BLaER1 (cell line): ENCODE data around the gene RPL28.

Experiments used
- H3K27ac ChIP-seq: shearing (Covaris generic); formaldehyde crosslinking; 2 replicates; pipeline ENCODE4 v1.8.1; 2022
- H3K27me3 ChIP-seq: shearing (Covaris generic); formaldehyde crosslinking; 2 replicates; pipeline ENCODE4 v1.8.1; 2022
- H3K36me3 ChIP-seq: shearing (Covaris generic); formaldehyde crosslinking; 2 replicates; pipeline ENCODE4 v1.8.1; 2022
- H3K4me1 ChIP-seq: shearing (Covaris generic); formaldehyde crosslinking; 2 replicates; pipeline ENCODE4 v1.8.1; 2022
- H3K4me2 ChIP-seq: shearing (Covaris generic); formaldehyde crosslinking; 2 replicates; pipeline ENCODE4 v1.8.1; 2022
- H3K4me3 ChIP-seq: shearing (Covaris generic); formaldehyde crosslinking; 2 replicates; pipeline ENCODE4 v1.8.1; 2022
- H3K9ac ChIP-seq: shearing (Covaris generic); formaldehyde crosslinking; 2 replicates; pipeline ENCODE4 v1.8.1; 2022
- H3K9me3 ChIP-seq: shearing (Covaris generic); formaldehyde crosslinking; 2 replicates; pipeline ENCODE4 v1.8.1; 2022
- H4K20me1 ChIP-seq: shearing (Covaris generic); formaldehyde crosslinking; 2 replicates; pipeline ENCODE4 v1.8.1; 2022
- Cebpa-rat ChIP-seq: shearing (Covaris generic); IDR thresholded peaks from 2 replicates; pipeline ENCODE4 v1.8.1; 2022

Gene RPL28

GRCh38 chr19:55362990-55363716 lies 22.6 kb upstream of the RPL28 start, which contains the start of gene GARIN5B:
TSS of gene GARIN5B (minus strand) at chr19:55363260. CDS start at chr19:55363066, 194 bp downstream.
- no peak within 1 kb of the TSS for H3K27ac ChIP-seq
- no peak for TF ChIP-seq Cebpa-rat
- H3K4me1 ChIP-seq, result 0 out of 2 replicates have a peak, but pooled peaks cover 4% of the 10 kb centered on the region
- no peak within 1 kb of the TSS for H3K4me3 ChIP-seq
- no peak within 1 kb of the TSS for H3K4me2 ChIP-seq
- no peaks in the 10 kb centered on the region for H3K36me3 ChIP-seq
- no peaks in the 10 kb centered on the region for H3K9me3 ChIP-seq
- no peak within 1 kb of the TSS for H3K9ac ChIP-seq
- H3K27me3 ChIP-seq, result peaks cover 16% of the 10 kb centered on the region
- 0 out of 2 replicates have a peak, but pooled peaks cover under 1% of the 10 kb centered on the region for H4K20me1 ChIP-seq

GRCh38 chr19:55365245-55365644 lies 20.5 kb upstream of the RPL28 start:
- Histone ChIP-seq H3K4me2 (no peak overlapping the region), H3K4me1 (peaks cover 17% of the 10 kb centered on the region), H4K20me1 (peaks cover 17% of the 10 kb centered on the region), H3K9me3 (no peaks in the 10 kb centered on the region), H3K27me3 (peaks cover 36% of the 10 kb centered on the region), H3K4me3 (no peak overlapping the region), H3K9ac (no peak overlapping the region), H3K36me3 (no peaks in the 10 kb centered on the region), H3K27ac (no peak overlapping the region)
- TF ChIP-seq Cebpa-rat, result no peak

- H3K9me3 ChIP-seq, result no peaks in the 10 kb centered on the region
- H3K4me3 ChIP-seq, result no peak overlapping the region
- H4K20me1 ChIP-seq, result peaks cover 23% of the 10 kb centered on the region
- H3K4me1 ChIP-seq, result peaks cover 17% of the 10 kb centered on the region
- peaks cover 44% of the 10 kb centered on the region for H3K27me3 ChIP-seq
- no peak overlapping the region for H3K27ac ChIP-seq
- no peak for TF ChIP-seq Cebpa-rat
- no peak overlapping the region for H3K4me2 ChIP-seq
- no peaks in the 10 kb centered on the region for H3K36me3 ChIP-seq
- no peak overlapping the region for H3K9ac ChIP-seq
Measured at GRCh38 chr19:55365964-55366363, 19.8 kb upstream of the RPL28 start.

- Histone ChIP-seq H3K9ac (no peak overlapping the region), H3K36me3 (no peaks in the 10 kb centered on the region), H3K4me3 (no peak overlapping the region), H4K20me1 (peaks cover 26% of the 10 kb centered on the region), H3K27ac (no peak overlapping the region), H3K9me3 (no peaks in the 10 kb centered on the region), H3K27me3 (peaks cover 52% of the 10 kb centered on the region), H3K4me1 (peaks cover 17% of the 10 kb centered on the region), H3K4me2 (no peak overlapping the region)
- no peak for TF ChIP-seq Cebpa-rat
Measured at GRCh38 chr19:55366790-55367189, 18.9 kb upstream of the RPL28 start.

- no peak overlapping the region for H3K9ac ChIP-seq
- H3K4me2 ChIP-seq, result no peak overlapping the region
- peaks cover 65% of the 10 kb centered on the region for H3K27me3 ChIP-seq
- H3K4me1 ChIP-seq, result peaks cover 24% of the 10 kb centered on the region
- H3K36me3 ChIP-seq, result no peaks in the 10 kb centered on the region
- TF ChIP-seq Cebpa-rat, result no peak
- H3K9me3 ChIP-seq, result no peaks in the 10 kb centered on the region
- no peak overlapping the region for H3K4me3 ChIP-seq
- H3K27ac ChIP-seq, result no peak overlapping the region
- peaks cover 34% of the 10 kb centered on the region for H4K20me1 ChIP-seq
Measured at GRCh38 chr19:55368106-55368505, 17.6 kb upstream of the RPL28 start.

GRCh38 chr19:55368701-55369563 lies 16.8 kb upstream of the RPL28 start:
- TF ChIP-seq Cebpa-rat, result no peak
- Histone ChIP-seq H3K36me3 (no peaks in the 10 kb centered on the region), H4K20me1 (peaks cover 34% of the 10 kb centered on the region), H3K27me3 (peaks cover 71% of the 10 kb centered on the region), H3K9ac (no peak overlapping the region; the same call in 1 of the 2 replicates), H3K27ac (no peak overlapping the region), H3K4me3 (peak overlapping the region; percentile 61), H3K4me1 (peaks cover 24% of the 10 kb centered on the region), H3K4me2 (peak overlapping the region; percentile 80), H3K9me3 (no peaks in the 10 kb centered on the region)

GRCh38 chr19:55369653-55370304 lies 16.0 kb upstream of the RPL28 start:
- Histone ChIP-seq H3K4me3 (peak overlapping the region; percentile 61), H3K9ac (no peak overlapping the region)

GRCh38 chr19:55370305-55370988 lies 15.3 kb upstream of the RPL28 start, which contains the start of gene IL11:
TSS of gene IL11 (minus strand) at chr19:55370463. CDS start at chr19:55370310, 153 bp downstream.
- Histone ChIP-seq H3K27ac (no peak within 1 kb of the TSS), H3K9me3 (no peaks in the 10 kb centered on the region), H3K9ac (no peak within 1 kb of the TSS; the same call in 1 of the 2 replicates), H4K20me1 (peaks cover 34% of the 10 kb centered on the region), H3K4me2 (peak within 1 kb of the TSS; percentile 87), H3K36me3 (no peaks in the 10 kb centered on the region), H3K4me1 (peaks cover 20% of the 10 kb centered on the region), H3K4me3 (peak within 1 kb of the TSS; percentile 61), H3K27me3 (peaks cover 75% of the 10 kb centered on the region)
- TF ChIP-seq Cebpa-rat, result no peak

More at GRCh38 chr19:55369653-55370304, 16.0 kb upstream of the RPL28 start:
- Histone ChIP-seq H3K4me1 (peaks cover 20% of the 10 kb centered on the region), H3K36me3 (no peaks in the 10 kb centered on the region), H3K27me3 (peaks cover 74% of the 10 kb centered on the region), H4K20me1 (peaks cover 34% of the 10 kb centered on the region), H3K9me3 (no peaks in the 10 kb centered on the region), H3K27ac (no peak overlapping the region), H3K4me2 (peak overlapping the region; percentile 87)
- TF ChIP-seq Cebpa-rat, result no peak
